Naive B cell (primary cell): ENCODE measurements around the gene TCF12. TPM values are rescaled to one million over a fixed set of nuclear protein-coding genes. Genes with fewer than 3 reads are reported as not detected.
"Not testable (repeated sequence)": the region's sequence is repeated elsewhere in the genome, so short reads cannot be mapped to it uniquely, and the experiment has no call there.

Experiments used
- ATAC-seq, 2 donors: fragments of 150-1000 bp; cut with Tn5 transposase; 2 replicates each; pipeline ENCODE4 v1.10.0; 2021; ENCODE audit warnings: low read depth in 2 of 2, mild to moderate bottlenecking in 2 of 2, moderate library complexity in 2 of 2
- DNase-seq: peaks from one replicate; pipeline ENCODE4 v3.0.0; 2022
- H3K27ac Mint-ChIP-seq, 6 donors: one replicate each; pipeline ENCODE4 v1.8.0; 2020 to 2022; ENCODE audit warnings: mild to moderate bottlenecking in 6 of 6, mixed read lengths in 6 of 6, moderate library complexity in 5 of 6, inconsistent platforms in 2 of 6
- H3K27me3 Mint-ChIP-seq, 3 donors: one replicate each; pipeline ENCODE4 v1.8.0; 2021 to 2022; ENCODE audit warnings: mixed read lengths in 3 of 3, mild to moderate bottlenecking in 1 of 3
- H3K36me3 Mint-ChIP-seq, 2 donors: one replicate each; pipeline ENCODE4 v1.8.0; 2020 to 2022; ENCODE audit warnings: mixed read lengths in 2 of 2, inconsistent platforms in 1 of 2, mild to moderate bottlenecking in 1 of 2
- H3K4me1 Mint-ChIP-seq, 3 donors: one replicate each; pipeline ENCODE4 v1.8.0; 2020 to 2022; ENCODE audit warnings: mixed read lengths in 3 of 3, inconsistent platforms in 1 of 3, mild to moderate bottlenecking in 1 of 3, moderate library complexity in 1 of 3
- H3K4me3 Mint-ChIP-seq, 8 donors: one replicate each; pipeline ENCODE4 v1.8.0; 2020 to 2022; ENCODE audit warnings: mild to moderate bottlenecking in 8 of 8, mixed read lengths in 8 of 8, moderate library complexity in 8 of 8, inconsistent platforms in 2 of 8
- H3K9me3 Mint-ChIP-seq, 7 donors: one replicate each; pipeline ENCODE4 v1.8.0; 2020 to 2022; ENCODE audit warnings: mixed read lengths in 7 of 7, mild to moderate bottlenecking in 5 of 7, inconsistent platforms in 2 of 7, moderate library complexity in 1 of 7
- polyA plus RNA-seq, 6 donors: library from polyadenylated mRNA; unstranded; fragments of 300-500 nt; fragmentation: Illumina TruSeq; gene quantifications; one replicate each; pipeline ENCODE4 v1.2.3, GENCODE V29; 2021; ENCODE audit warnings: low read depth in 6 of 6

The TCF12 gene
- polyA plus RNA-seq, 6 donors from 2014 or later: 42.0 to 70.9 (median 56.1) TPM

GRCh38 chr15:57090496-57090859 lies 172.0 kb downstream of the TCF12 start:
- no peak for ATAC-seq
- DNase-seq: no peak
- Mint-ChIP-seq H3K36me3 (peaks cover 0 to 6% of the 10 kb centered on the region in 2 donors), H3K27ac (peak overlapping the region in 1 of 6 donors; percentile 33), H3K4me3 (no peak overlapping the region), H3K27me3 (no peaks in the 10 kb centered on the region), H3K9me3 (no peaks in the 10 kb centered on the region), H3K4me1 (peaks cover 9 to 11% (median 10%) of the 10 kb centered on the region in 3 donors)

- Mint-ChIP-seq H3K36me3 (peaks cover 0 to 6% of the 10 kb centered on the region in 2 donors), H3K27ac (peak overlapping the region in 1 of 6 donors; percentile 48), H3K4me3 (no peak overlapping the region), H3K27me3 (no peaks in the 10 kb centered on the region), H3K9me3 (no peaks in the 10 kb centered on the region), H3K4me1 (peaks cover 9 to 13% (median 10%) of the 10 kb centered on the region in 3 donors)
- DNase-seq: no peak
- no peak for ATAC-seq
Measured at GRCh38 chr15:57091636-57092035, 173.2 kb downstream of the TCF12 start.

DNA sequence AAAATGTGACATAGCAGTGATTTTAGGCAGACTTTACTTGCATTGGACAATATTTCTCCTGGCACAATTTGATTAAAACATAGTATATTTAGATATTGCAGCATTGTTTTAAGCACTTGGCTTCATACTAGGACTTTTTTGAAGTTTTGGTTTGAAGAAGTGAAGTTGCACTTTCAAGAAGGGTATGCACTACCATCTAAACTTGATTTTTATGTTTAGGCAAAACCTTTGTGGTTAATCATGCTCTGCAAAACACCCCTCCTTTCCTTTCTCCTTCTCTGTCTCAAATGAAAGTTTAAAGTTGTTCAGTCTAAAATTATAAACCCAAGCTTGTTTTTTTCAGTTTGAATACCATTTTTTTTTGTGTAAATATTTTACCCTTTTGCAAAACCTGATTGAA lies 173.8 kb downstream of the TCF12 start:
- Mint-ChIP-seq H3K36me3 (peaks cover 0 to 6% of the 10 kb centered on the region in 2 donors), H3K4me3 (no peak overlapping the region), H3K9me3 (no peaks in the 10 kb centered on the region), H3K4me1 (peaks cover 9 to 15% (median 14%) of the 10 kb centered on the region in 3 donors), H3K27ac (no peak overlapping the region), H3K27me3 (no peaks in the 10 kb centered on the region)
- ATAC-seq (no peak), DNase-seq (no peak)

- Mint-ChIP-seq H3K36me3 (peaks cover 0 to 6% of the 10 kb centered on the region in 2 donors), H3K4me1 (peaks cover 18 to 23% (median 20%) of the 10 kb centered on the region in 3 donors), H3K27me3 (no peaks in the 10 kb centered on the region), H3K27ac (peak overlapping the region in 4 of 6 donors; percentile 21 to 57 (median 44)), H3K4me3 (no peak overlapping the region), H3K9me3 (no peaks in the 10 kb centered on the region)
- ATAC-seq (no peak), DNase-seq (no peak)
Measured at GRCh38 chr15:57094321-57095257, 176.1 kb downstream of the TCF12 start.

GRCh38 chr15:57095896-57096295 lies 177.5 kb downstream of the TCF12 start:
- Mint-ChIP-seq H3K9me3 (no peaks in the 10 kb centered on the region), H3K27me3 (no peaks in the 10 kb centered on the region), H3K36me3 (peaks cover 0 to 6% of the 10 kb centered on the region in 2 donors), H3K27ac (no peak overlapping the region), H3K4me3 (no peak overlapping the region), H3K4me1 (peaks cover 24 to 30% (median 25%) of the 10 kb centered on the region in 3 donors)
- ATAC-seq (no peak), DNase-seq (no peak)

- ATAC-seq: no peak
- Mint-ChIP-seq H3K9me3 (no peaks in the 10 kb centered on the region), H3K36me3 (peaks cover 0 to 6% of the 10 kb centered on the region in 2 donors), H3K4me1 (peaks cover 21 to 33% (median 30%) of the 10 kb centered on the region in 3 donors), H3K27ac (peak overlapping the region in 1 of 6 donors; percentile 47), H3K4me3 (peak overlapping the region in 2 of 8 donors; percentile 12), H3K27me3 (no peaks in the 10 kb centered on the region)
- DNase-seq: no peak
Measured at GRCh38 chr15:57097246-57097645, 178.8 kb downstream of the TCF12 start.

DNA sequence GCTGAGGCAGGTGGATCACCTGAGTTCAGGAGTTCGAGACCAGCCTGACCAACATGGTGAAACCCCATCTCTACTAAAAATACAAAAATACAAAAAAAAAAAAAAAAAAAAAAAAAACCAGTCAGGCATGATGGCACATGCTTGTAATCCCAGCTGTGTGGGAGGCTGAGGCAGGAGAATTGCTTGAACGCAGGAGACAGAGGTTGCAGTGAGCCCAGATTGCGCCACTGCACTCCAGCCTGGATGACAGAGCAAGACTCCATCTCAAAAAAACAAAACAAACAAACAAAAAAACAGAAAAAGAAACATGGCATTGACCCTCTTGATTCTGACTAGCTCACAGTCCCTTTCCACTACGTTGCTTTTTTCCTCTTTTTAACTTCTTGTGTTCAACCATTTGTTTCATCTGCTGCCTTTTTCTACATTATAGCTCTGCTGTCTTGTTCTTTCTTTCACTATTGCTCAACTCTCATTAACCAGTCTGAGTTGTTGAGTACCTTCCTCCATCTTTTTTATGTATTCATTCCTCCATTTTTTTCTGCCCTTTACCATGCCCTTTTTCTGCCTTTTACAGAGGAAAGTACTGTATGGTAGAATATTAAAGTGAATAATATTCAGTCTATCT lies 179.6 kb downstream of the TCF12 start:
- H3K9me3 Mint-ChIP-seq, H3K27me3 Mint-ChIP-seq, H3K36me3 Mint-ChIP-seq, DNase-seq: not testable (repeated sequence)
- peak overlapping the region; percentile 0 to 79 (median 44) for H3K27ac Mint-ChIP-seq
- H3K4me3 Mint-ChIP-seq: peak overlapping the region; percentile 30 to 76 (median 60)
- peak in 1 of 2 donors; percentile 17 for ATAC-seq
- peaks cover 29 to 40% (median 38%) of the 10 kb centered on the region in 3 donors for H3K4me1 Mint-ChIP-seq

GRCh38 chr15:57098896-57099295 lies 180.5 kb downstream of the TCF12 start:
- ATAC-seq: no peak
- Mint-ChIP-seq H3K4me1 (peaks cover 29 to 40% (median 38%) of the 10 kb centered on the region in 3 donors), H3K27ac (peak overlapping the region in 1 of 6 donors; percentile 79), H3K9me3 (no peaks in the 10 kb centered on the region), H3K27me3 (no peaks in the 10 kb centered on the region), H3K36me3 (no peaks in the 10 kb centered on the region), H3K4me3 (peak overlapping the region in 2 of 8 donors; percentile 34 to 59)
- no peak for DNase-seq

GRCh38 chr15:57100136-57100539 lies 181.7 kb downstream of the TCF12 start:
- Mint-ChIP-seq H3K27me3 (no peaks in the 10 kb centered on the region), H3K36me3 (no peaks in the 10 kb centered on the region), H3K27ac (peak overlapping the region; percentile 36 to 94 (median 68)), H3K4me3 (peak overlapping the region in 6 of 8 donors; percentile 34 to 63 (median 46)), H3K9me3 (no peaks in the 10 kb centered on the region), H3K4me1 (peaks cover 29 to 41% (median 38%) of the 10 kb centered on the region in 3 donors)
- ATAC-seq (peak; percentile 78 to 79), DNase-seq (peak; percentile 34)

GRCh38 chr15:57102858-57103257 lies 184.4 kb downstream of the TCF12 start:
- peak overlapping the region in 3 of 6 donors; percentile 11 to 66 (median 42) for H3K27ac Mint-ChIP-seq
- H3K4me3 Mint-ChIP-seq: no peak overlapping the region
- no peak for DNase-seq
- ATAC-seq: no peak
- no peaks in the 10 kb centered on the region for H3K9me3 Mint-ChIP-seq
- H3K4me1 Mint-ChIP-seq: peaks cover 29 to 43% (median 30%) of the 10 kb centered on the region in 3 donors
- no peaks in the 10 kb centered on the region for H3K36me3 Mint-ChIP-seq
- no peaks in the 10 kb centered on the region for H3K27me3 Mint-ChIP-seq

DNA sequence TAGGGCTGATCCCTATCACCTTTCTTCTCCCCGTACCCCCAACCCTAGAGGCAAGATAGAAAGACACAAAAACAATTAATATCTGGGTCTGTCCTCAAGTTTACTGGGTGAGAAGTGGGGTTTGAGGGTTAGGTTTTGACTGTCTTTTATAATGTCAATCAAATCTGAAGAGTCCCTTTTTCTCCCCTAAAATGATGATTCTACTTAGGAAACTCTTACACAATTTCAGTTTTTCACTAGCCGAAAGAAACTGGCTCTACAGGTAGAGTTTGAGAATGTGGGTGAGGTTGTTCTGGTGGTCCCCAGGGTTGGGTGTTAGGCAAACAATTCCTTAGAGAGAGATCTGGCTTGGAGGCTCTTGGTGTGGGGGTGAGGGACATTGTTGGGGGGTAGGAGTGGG lies 189.9 kb downstream of the TCF12 start:
- peaks cover 16 to 47% (median 28%) of the 10 kb centered on the region in 3 donors for H3K4me1 Mint-ChIP-seq

DNA sequence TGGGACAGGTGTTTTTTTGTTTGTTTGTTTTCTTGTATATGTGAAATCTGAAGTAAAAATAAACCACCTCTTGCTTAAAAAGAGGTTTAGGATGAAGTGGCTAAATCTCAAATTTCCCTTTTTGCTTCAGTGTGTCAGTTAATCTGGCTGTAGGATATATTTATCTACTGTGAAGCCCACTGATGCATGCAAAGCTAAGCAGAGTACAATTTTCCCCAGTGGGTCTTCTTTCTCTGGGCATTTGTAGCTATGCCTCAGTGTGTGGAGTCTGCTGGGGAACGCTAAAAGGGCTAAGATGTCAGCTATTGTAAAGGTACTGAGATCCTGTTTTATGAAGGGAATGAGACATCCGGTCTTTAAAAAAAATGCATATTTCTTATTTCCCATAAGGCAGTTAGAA lies 190.6 kb downstream of the TCF12 start:
- peak; percentile 52 to 53 for ATAC-seq

More for the DNA sequence above, 189.9 kb downstream of the TCF12 start:
- Mint-ChIP-seq H3K4me3 (peak overlapping the region in 3 of 8 donors; percentile 0 to 32 (median 3)), H3K9me3 (no peaks in the 10 kb centered on the region), H3K27ac (peak overlapping the region in 2 of 6 donors; percentile 3 to 33), H3K36me3 (no peaks in the 10 kb centered on the region), H3K27me3 (no peaks in the 10 kb centered on the region)
- no peak for ATAC-seq
- no peak for DNase-seq

DNA sequence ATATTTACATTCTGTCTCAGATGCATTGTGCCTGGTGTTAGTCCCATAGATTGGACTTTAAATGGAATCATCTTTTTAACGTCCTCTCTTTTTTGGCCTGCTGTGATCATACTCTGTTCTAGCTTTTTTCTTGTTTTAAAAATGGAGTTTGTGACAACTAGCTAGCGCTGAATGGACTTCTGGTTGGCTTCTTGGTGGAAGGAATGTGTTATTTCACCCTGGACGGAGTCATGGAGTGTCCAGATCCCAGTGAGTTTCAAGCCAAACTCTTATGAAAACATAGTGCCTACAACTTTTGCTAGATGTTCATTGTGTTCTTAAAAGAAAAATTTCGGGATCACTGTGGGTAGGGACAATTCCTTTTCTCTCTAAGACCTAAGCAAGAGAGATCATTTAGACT lies 192.6 kb downstream of the TCF12 start:
- Mint-ChIP-seq H3K9me3 (no peaks in the 10 kb centered on the region), H3K4me1 (peaks cover 19 to 59% (median 31%) of the 10 kb centered on the region in 3 donors), H3K27me3 (no peaks in the 10 kb centered on the region), H3K27ac (peak overlapping the region in 2 of 6 donors; percentile 32 to 48), H3K36me3 (no peaks in the 10 kb centered on the region), H3K4me3 (peak overlapping the region in 1 of 8 donors; percentile 35)
- ATAC-seq: no peak
- no peak for DNase-seq

More for the DNA sequence above, 190.6 kb downstream of the TCF12 start:
- Mint-ChIP-seq H3K4me1 (peaks cover 16 to 54% (median 31%) of the 10 kb centered on the region in 3 donors), H3K9me3 (no peaks in the 10 kb centered on the region), H3K4me3 (peak overlapping the region in 2 of 8 donors; percentile 0 to 7), H3K27ac (peak overlapping the region in 1 of 6 donors; percentile 33), H3K27me3 (no peaks in the 10 kb centered on the region), H3K36me3 (no peaks in the 10 kb centered on the region)
- no peak for DNase-seq
